ENCODE data around the gene ADSS1. TPM values are rescaled to one million over a fixed set of nuclear protein-coding genes. Genes with fewer than 3 reads are reported as not detected.

Gene ADSS1
- polyA plus RNA-seq, 1 of the 3 experiments (the other 2 are of a cell fraction): 14.3 TPM

DNA sequence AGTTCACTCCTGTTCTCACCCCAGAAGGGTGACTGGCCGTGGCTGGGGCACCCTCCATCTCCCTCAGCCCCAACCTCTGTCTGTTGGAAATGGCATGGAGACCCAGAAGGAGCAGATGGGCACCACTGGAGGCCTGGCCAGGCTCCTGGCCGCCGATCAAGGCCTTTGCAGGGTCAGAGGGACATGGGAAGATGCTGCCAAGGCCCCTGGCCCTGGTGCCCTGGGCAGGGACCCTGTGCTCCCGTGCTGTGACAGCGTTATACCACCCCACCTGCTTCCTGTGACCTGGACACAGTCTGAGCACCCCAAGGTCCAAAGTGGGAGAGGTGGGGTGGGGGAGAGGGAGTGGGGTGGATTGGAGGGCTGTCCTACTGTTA lies 31.1 kb upstream of the ADSS1 start:
- no peak overlapping the region for H3K27ac ChIP-seq (ENCODE audit: low read depth in 2 of 2, low read length in 1 of 2)
- H3K4me2 ChIP-seq: no peak overlapping the region
- no peak for DNase-seq
- no peaks in the 10 kb centered on the region for H3K27me3 ChIP-seq (ENCODE audit: insufficient read depth)
- no peaks in the 10 kb centered on the region for H3K9me2 ChIP-seq
- TF ChIP-seq MXI1 (IDR thresholded peaks at IDR 0.05; ENCODE audit: low read depth, low read length) (no peak), RFX5 (IDR thresholded peaks at IDR 0.05; ENCODE audit: low read length) (no peak), FOXJ3 (CRISPR knock-in tag; IDR thresholded peaks at IDR 0.05) (no peak), CHD2 (IDR thresholded peaks at IDR 0.05; ENCODE audit: low read length, partially characterized antibody) (no peak), EZH2phosphoT487 (IDR thresholded peaks at IDR 0.05; ENCODE audit: borderline replicate concordance, low read depth) (no peak), TCF12 (IDR thresholded peaks at IDR 0.05) (no peak), RAD21 (IDR thresholded peaks at IDR 0.05; ENCODE audit: low read length) (no peak), JUND (IDR thresholded peaks at IDR 0.05) (no peak)
- TF ChIP-seq, protein P1, sequence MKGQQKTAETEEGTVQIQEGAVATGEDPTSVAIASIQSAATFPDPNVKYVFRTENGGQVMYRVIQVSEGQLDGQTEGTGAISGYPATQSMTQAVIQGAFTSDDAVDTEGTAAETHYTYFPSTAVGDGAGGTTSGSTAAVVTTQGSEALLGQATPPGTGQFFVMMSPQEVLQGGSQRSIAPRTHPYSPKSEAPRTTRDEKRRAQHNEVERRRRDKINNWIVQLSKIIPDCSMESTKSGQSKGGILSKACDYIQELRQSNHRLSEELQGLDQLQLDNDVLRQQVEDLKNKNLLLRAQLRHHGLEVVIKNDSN (IDR thresholded peaks at IDR 0.05; ENCODE audit: borderline replicate concordance, low read depth): no peak
- TF ChIP-seq, protein P2, sequence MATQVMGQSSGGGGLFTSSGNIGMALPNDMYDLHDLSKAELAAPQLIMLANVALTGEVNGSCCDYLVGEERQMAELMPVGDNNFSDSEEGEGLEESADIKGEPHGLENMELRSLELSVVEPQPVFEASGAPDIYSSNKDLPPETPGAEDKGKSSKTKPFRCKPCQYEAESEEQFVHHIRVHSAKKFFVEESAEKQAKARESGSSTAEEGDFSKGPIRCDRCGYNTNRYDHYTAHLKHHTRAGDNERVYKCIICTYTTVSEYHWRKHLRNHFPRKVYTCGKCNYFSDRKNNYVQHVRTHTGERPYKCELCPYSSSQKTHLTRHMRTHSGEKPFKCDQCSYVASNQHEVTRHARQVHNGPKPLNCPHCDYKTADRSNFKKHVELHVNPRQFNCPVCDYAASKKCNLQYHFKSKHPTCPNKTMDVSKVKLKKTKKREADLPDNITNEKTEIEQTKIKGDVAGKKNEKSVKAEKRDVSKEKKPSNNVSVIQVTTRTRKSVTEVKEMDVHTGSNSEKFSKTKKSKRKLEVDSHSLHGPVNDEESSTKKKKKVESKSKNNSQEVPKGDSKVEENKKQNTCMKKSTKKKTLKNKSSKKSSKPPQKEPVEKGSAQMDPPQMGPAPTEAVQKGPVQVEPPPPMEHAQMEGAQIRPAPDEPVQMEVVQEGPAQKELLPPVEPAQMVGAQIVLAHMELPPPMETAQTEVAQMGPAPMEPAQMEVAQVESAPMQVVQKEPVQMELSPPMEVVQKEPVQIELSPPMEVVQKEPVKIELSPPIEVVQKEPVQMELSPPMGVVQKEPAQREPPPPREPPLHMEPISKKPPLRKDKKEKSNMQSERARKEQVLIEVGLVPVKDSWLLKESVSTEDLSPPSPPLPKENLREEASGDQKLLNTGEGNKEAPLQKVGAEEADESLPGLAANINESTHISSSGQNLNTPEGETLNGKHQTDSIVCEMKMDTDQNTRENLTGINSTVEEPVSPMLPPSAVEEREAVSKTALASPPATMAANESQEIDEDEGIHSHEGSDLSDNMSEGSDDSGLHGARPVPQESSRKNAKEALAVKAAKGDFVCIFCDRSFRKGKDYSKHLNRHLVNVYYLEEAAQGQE (IDR thresholded peaks at IDR 0.05; ENCODE audit: low read depth, low read length): no peak
- peaks cover 70% of the 10 kb centered on the region for H4K20me1 ChIP-seq (ENCODE audit: insufficient read depth)
- peaks cover 3 to 16% of the 10 kb centered on the region in 2 experiments for H3K36me3 ChIP-seq (replicated peaks in 1 of 2; ENCODE audit: control insufficient read depth in 1 of 2, insufficient read depth in 2 of 2, low read length in 1 of 2)
- H3K79me2 ChIP-seq (ENCODE audit: insufficient read depth): peaks cover 75% of the 10 kb centered on the region
- peaks cover 11% of the 10 kb centered on the region for H3F3A ChIP-seq (replicated peaks; ENCODE audit: insufficient read depth)
- WGBS (ENCODE audit: low lambda C conversion rate): 80% methylated on average over 3 of the region's 5 CpGs
- H3K9ac ChIP-seq: no peak overlapping the region
- H3K4me3 ChIP-seq (ENCODE audit: low read depth in 2 of 2, low read length in 1 of 2): no peak overlapping the region
- ChIA-PET CTCF (interaction anchor here (6.3 kb wide), 1 partner anchor 16 kb away, joined by 33 read pairs; no protein-coding TSS in a partner anchor), POLR2A (interaction anchor here (0.6 kb wide), 1 partner anchor 16 kb away, joined by 3 read pairs; no protein-coding TSS in a partner anchor)
- H3K9me3 ChIP-seq: no peaks in the 10 kb centered on the region
- peaks cover 9 to 46% of the 10 kb centered on the region in 2 experiments for H3K4me1 ChIP-seq (ENCODE audit: control insufficient read depth in 1 of 2, insufficient read depth in 2 of 2, low read depth in 1 of 2, low read length in 1 of 2)
- no peak overlapping the region for H2AFZ ChIP-seq (ENCODE audit: low read depth)

DNA sequence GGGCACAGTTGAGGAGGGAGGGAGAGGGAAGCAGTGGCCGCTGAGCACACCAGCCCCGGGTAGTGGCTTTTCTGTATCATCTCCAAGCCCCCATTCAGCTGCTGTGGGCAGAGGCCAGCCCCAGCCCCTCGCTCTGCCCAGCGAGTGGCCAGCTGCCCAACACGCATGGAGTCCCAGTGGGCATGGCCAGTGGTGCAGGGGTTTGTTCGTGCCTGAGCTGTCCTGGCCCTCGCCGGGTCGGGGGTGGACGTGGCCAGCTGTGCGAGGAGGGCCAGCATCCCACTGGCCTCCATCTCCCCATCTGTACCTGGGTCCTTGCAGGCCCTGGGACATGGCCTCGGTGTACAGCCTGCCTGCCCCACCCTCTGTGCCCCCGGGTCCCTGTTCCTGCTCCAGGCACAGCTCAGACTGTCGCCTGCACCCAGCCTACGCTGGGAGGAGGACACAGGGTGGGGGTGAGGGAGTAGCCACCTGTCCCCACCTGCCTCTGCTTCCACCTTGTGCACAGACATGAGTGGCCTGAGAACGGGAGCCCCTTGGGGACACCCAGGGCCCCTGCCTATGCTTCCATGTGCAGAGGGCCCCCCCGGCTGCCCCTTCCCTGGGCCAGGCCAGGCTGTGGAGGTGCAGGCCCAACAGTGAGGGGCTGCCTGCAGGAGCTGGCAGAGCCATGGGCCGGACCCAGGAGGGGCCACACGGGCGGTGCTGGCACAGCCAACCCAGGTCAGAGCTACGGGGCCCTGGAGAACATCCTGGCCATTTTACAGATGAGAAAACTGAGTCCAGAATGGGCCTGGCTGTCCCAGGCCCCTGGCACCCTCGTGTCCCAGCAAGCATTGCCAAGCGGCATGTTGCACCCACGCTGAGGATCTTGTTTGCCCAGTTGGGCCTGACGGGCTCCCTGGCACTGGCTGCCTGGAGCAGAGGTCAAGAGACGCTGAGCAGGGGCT lies 30.3 kb upstream of the ADSS1 start:
- Histone ChIP-seq H3F3A (replicated peaks; ENCODE audit: insufficient read depth) (peaks cover 3% of the 10 kb centered on the region), H3K4me2 (no peak overlapping the region), H3K4me3 (ENCODE audit: low read depth in 2 of 2, low read length in 1 of 2) (no peak overlapping the region), H3K27me3 (ENCODE audit: insufficient read depth) (no peaks in the 10 kb centered on the region), H3K36me3 (replicated peaks in 1 of 2; ENCODE audit: control insufficient read depth in 1 of 2, insufficient read depth in 2 of 2, low read length in 1 of 2) (peaks cover 3 to 16% of the 10 kb centered on the region in 2 experiments), H3K4me1 (ENCODE audit: control insufficient read depth in 1 of 2, insufficient read depth in 2 of 2, low read depth in 1 of 2, low read length in 1 of 2) (peaks cover 7 to 41% of the 10 kb centered on the region in 2 experiments; a peak in 3 of 4 replicates), H3K9me3 (no peaks in the 10 kb centered on the region), H3K27ac (ENCODE audit: low read depth in 2 of 2, low read length in 1 of 2) (peak overlapping the region in 1 of 2 experiments; percentile 73; a peak in 1 of 4 replicates), H3K9ac (no peak overlapping the region), H2AFZ (ENCODE audit: low read depth) (no peak overlapping the region), H3K9me2 (no peaks in the 10 kb centered on the region), H3K79me2 (ENCODE audit: insufficient read depth) (peaks cover 83% of the 10 kb centered on the region), H4K20me1 (ENCODE audit: insufficient read depth) (peaks cover 74% of the 10 kb centered on the region)
- WGBS (ENCODE audit: low lambda C conversion rate): 91% methylated on average over 11 of the region's 26 CpGs
- POLR2A ChIA-PET: no interaction called here
- DNase-seq: no peak
- CTCF ChIA-PET: interaction anchor here (0.6 to 6.3 kb wide), 4 partner anchors 15 to 599 kb away, joined by 3 to 33 read pairs (median 4); no protein-coding TSS in a partner anchor
- no peak for TF ChIP-seq YY1 (IDR thresholded peaks at IDR 0.05; ENCODE audit: low read depth)
- TF ChIP-seq FOXJ3 (CRISPR knock-in tag; IDR thresholded peaks at IDR 0.05): no peak
- no peak for TF ChIP-seq POLR2AphosphoS5 (IDR thresholded peaks at IDR 0.05; ENCODE audit: low read depth, low read length)
- no peak for TF ChIP-seq GABPA (IDR thresholded peaks at IDR 0.05; ENCODE audit: low read depth)
- TF ChIP-seq NRF1 (IDR thresholded peaks at IDR 0.05; ENCODE audit: low read depth, low read length): no peak
- no peak for TF ChIP-seq EZH2phosphoT487 (IDR thresholded peaks at IDR 0.05; ENCODE audit: borderline replicate concordance, low read depth)
- TF ChIP-seq, protein P2 (IDR thresholded peaks at IDR 0.05; ENCODE audit: low read depth, low read length): no peak
- TF ChIP-seq RCOR1 (IDR thresholded peaks at IDR 0.05; ENCODE audit: low read length): no peak
- no peak for TF ChIP-seq RFX5 (IDR thresholded peaks at IDR 0.05; ENCODE audit: low read length)
- TF ChIP-seq TAF1 (IDR thresholded peaks at IDR 0.05; ENCODE audit: borderline replicate concordance, low read depth, low read length): no peak
- no peak for TF ChIP-seq EP300 (IDR thresholded peaks at IDR 0.05; ENCODE audit: borderline replicate concordance in 1 of 2, low read depth in 1 of 2, low read length in 1 of 2)
- no peak for TF ChIP-seq MEF2A (IDR thresholded peaks at IDR 0.05; ENCODE audit: borderline replicate concordance, low read depth)

Measured in SK-N-SH (cell line).